ENCODE results near the gene KATNB1.
"Not testable (repeated sequence)": the region's sequence is repeated elsewhere in the genome, so short reads cannot be mapped to it uniquely, and the experiment has no call there.

KATNB1 gene

GRCh38 chr16:57708168-57708567 is 27.4 kb upstream of the KATNB1 start:
- Mint-ChIP-seq H3K27me3 (peaks cover 10% of the 10 kb centered on the region), H3K27ac (no peak overlapping the region), H3K36me3 (ENCODE audit: low read depth) (no peaks in the 10 kb centered on the region), H3K4me3 (no peak overlapping the region), H3K4me1 (ENCODE audit: low read depth) (no peaks in the 10 kb centered on the region), H3K9me3 (no peaks in the 10 kb centered on the region)
- intact Hi-C loops (cut with micrococcal nuclease), result no loop called here

- Mint-ChIP-seq H3K9me3 (no peaks in the 10 kb centered on the region), H3K4me3 (no peak overlapping the region), H3K36me3 (ENCODE audit: low read depth) (no peaks in the 10 kb centered on the region), H3K27ac (no peak overlapping the region), H3K4me1 (ENCODE audit: low read depth) (no peaks in the 10 kb centered on the region), H3K27me3 (peaks cover 8% of the 10 kb centered on the region)
- intact Hi-C loops (cut with micrococcal nuclease), result no loop called here
Measured at GRCh38 chr16:57709663-57710062, 25.9 kb upstream of the KATNB1 start.

GRCh38 chr16:57711346-57711745 is 24.2 kb upstream of the KATNB1 start:
- no peaks in the 10 kb centered on the region for H3K4me1 Mint-ChIP-seq (ENCODE audit: low read depth)
- no peak overlapping the region for H3K4me3 Mint-ChIP-seq
- peaks cover 2% of the 10 kb centered on the region for H3K27me3 Mint-ChIP-seq
- no peak overlapping the region for H3K27ac Mint-ChIP-seq
- intact Hi-C loops (cut with micrococcal nuclease), result no loop called here
- no peaks in the 10 kb centered on the region for H3K36me3 Mint-ChIP-seq (ENCODE audit: low read depth)
- H3K9me3 Mint-ChIP-seq, result no peaks in the 10 kb centered on the region

- Mint-ChIP-seq H3K4me1 (ENCODE audit: low read depth) (no peaks in the 10 kb centered on the region), H3K36me3 (ENCODE audit: low read depth) (no peaks in the 10 kb centered on the region), H3K27ac (no peak overlapping the region), H3K4me3 (no peak overlapping the region), H3K9me3 (no peaks in the 10 kb centered on the region), H3K27me3 (peaks cover 2% of the 10 kb centered on the region)
- intact Hi-C loops (cut with micrococcal nuclease), result no loop called here
Measured at GRCh38 chr16:57711993-57712392, 23.6 kb upstream of the KATNB1 start.

- H3K4me3 Mint-ChIP-seq; intact Hi-C loops (cut with micrococcal nuclease); H3K36me3 Mint-ChIP-seq (ENCODE audit: low read depth); H3K9me3 Mint-ChIP-seq; H3K4me1 Mint-ChIP-seq (ENCODE audit: low read depth); H3K27me3 Mint-ChIP-seq; H3K27ac Mint-ChIP-seq: not testable (repeated sequence)
Measured at GRCh38 chr16:57712569-57712968, 23.0 kb upstream of the KATNB1 start.

GRCh38 chr16:57713596-57713995 is 22.0 kb upstream of the KATNB1 start:
- H3K4me3 Mint-ChIP-seq, result no peak overlapping the region
- H3K4me1 Mint-ChIP-seq (ENCODE audit: low read depth), result no peaks in the 10 kb centered on the region
- H3K27ac Mint-ChIP-seq, result no peak overlapping the region
- H3K9me3 Mint-ChIP-seq, result no peaks in the 10 kb centered on the region
- intact Hi-C loops (cut with micrococcal nuclease), result no loop called here
- H3K36me3 Mint-ChIP-seq (ENCODE audit: low read depth), result no peaks in the 10 kb centered on the region
- H3K27me3 Mint-ChIP-seq, result peaks cover 2% of the 10 kb centered on the region

- Mint-ChIP-seq H3K4me3 (no peak overlapping the region), H3K27me3 (peaks cover 2% of the 10 kb centered on the region)
Measured at GRCh38 chr16:57714047-57714446, 21.5 kb upstream of the KATNB1 start.

GRCh38 chr16:57720142-57720575 is 15.4 kb upstream of the KATNB1 start:
- no peaks in the 10 kb centered on the region for H3K9me3 Mint-ChIP-seq
- no peaks in the 10 kb centered on the region for H3K27me3 Mint-ChIP-seq
- intact Hi-C loops (cut with micrococcal nuclease), result loop anchor here (1.0 to 5.0 kb wide), 3 partner anchors 71 to 143 kb away; no protein-coding TSS in a partner anchor
- no peaks in the 10 kb centered on the region for H3K4me1 Mint-ChIP-seq (ENCODE audit: low read depth)
- H3K36me3 Mint-ChIP-seq (ENCODE audit: low read depth), result no peaks in the 10 kb centered on the region
- H3K4me3 Mint-ChIP-seq, result no peak overlapping the region
- no peak overlapping the region for H3K27ac Mint-ChIP-seq

More at GRCh38 chr16:57714047-57714446, 21.5 kb upstream of the KATNB1 start:
- no peaks in the 10 kb centered on the region for H3K36me3 Mint-ChIP-seq (ENCODE audit: low read depth)
- no peaks in the 10 kb centered on the region for H3K4me1 Mint-ChIP-seq (ENCODE audit: low read depth)
- intact Hi-C loops (cut with micrococcal nuclease), result no loop called here
- no peaks in the 10 kb centered on the region for H3K9me3 Mint-ChIP-seq
- H3K27ac Mint-ChIP-seq, result no peak overlapping the region

- Mint-ChIP-seq H3K27me3 (no peaks in the 10 kb centered on the region), H3K27ac (no peak overlapping the region), H3K36me3 (ENCODE audit: low read depth) (no peaks in the 10 kb centered on the region), H3K4me1 (ENCODE audit: low read depth) (no peaks in the 10 kb centered on the region), H3K9me3 (no peaks in the 10 kb centered on the region), H3K4me3 (no peak overlapping the region)
- intact Hi-C loops (cut with micrococcal nuclease), result loop anchor here (2.0 to 5.0 kb wide), 2 partner anchors 129 to 145 kb away; no protein-coding TSS in a partner anchor
Measured at GRCh38 chr16:57721356-57722209, 14.0 kb upstream of the KATNB1 start.

- H3K9me3 Mint-ChIP-seq, result no peaks in the 10 kb centered on the region
- H3K4me3 Mint-ChIP-seq, result no peak overlapping the region
- H3K4me1 Mint-ChIP-seq (ENCODE audit: low read depth), result no peaks in the 10 kb centered on the region
- intact Hi-C loops (cut with micrococcal nuclease), result loop anchor here (5.0 kb wide), 1 partner anchor 130 kb away; no protein-coding TSS in a partner anchor
- no peak overlapping the region for H3K27ac Mint-ChIP-seq
- no peaks in the 10 kb centered on the region for H3K27me3 Mint-ChIP-seq
- no peaks in the 10 kb centered on the region for H3K36me3 Mint-ChIP-seq (ENCODE audit: low read depth)
Measured at GRCh38 chr16:57722210-57722499, 13.4 kb upstream of the KATNB1 start.

GRCh38 chr16:57722651-57723050 is 12.9 kb upstream of the KATNB1 start:
- no peak overlapping the region for H3K4me3 Mint-ChIP-seq
- intact Hi-C loops (cut with micrococcal nuclease), result loop anchor here (5.0 kb wide), 1 partner anchor 130 kb away; no protein-coding TSS in a partner anchor
- H3K4me1 Mint-ChIP-seq (ENCODE audit: low read depth), result no peaks in the 10 kb centered on the region
- no peaks in the 10 kb centered on the region for H3K36me3 Mint-ChIP-seq (ENCODE audit: low read depth)
- H3K27me3 Mint-ChIP-seq, result no peaks in the 10 kb centered on the region
- no peaks in the 10 kb centered on the region for H3K9me3 Mint-ChIP-seq
- no peak overlapping the region for H3K27ac Mint-ChIP-seq

- Mint-ChIP-seq H3K27ac (no peak overlapping the region), H3K4me3 (no peak overlapping the region), H3K27me3 (no peaks in the 10 kb centered on the region), H3K4me1 (ENCODE audit: low read depth) (no peaks in the 10 kb centered on the region), H3K9me3 (no peaks in the 10 kb centered on the region), H3K36me3 (ENCODE audit: low read depth) (no peaks in the 10 kb centered on the region)
- intact Hi-C loops (cut with micrococcal nuclease), result loop anchor here (5.0 kb wide), 1 partner anchor 131 kb away; no protein-coding TSS in a partner anchor
Measured at GRCh38 chr16:57723170-57723569, 12.4 kb upstream of the KATNB1 start.

GRCh38 chr16:57724531-57724930 is 11.0 kb upstream of the KATNB1 start:
- H3K36me3 Mint-ChIP-seq (ENCODE audit: low read depth), result no peaks in the 10 kb centered on the region
- no peak overlapping the region for H3K4me3 Mint-ChIP-seq
- no peaks in the 10 kb centered on the region for H3K4me1 Mint-ChIP-seq (ENCODE audit: low read depth)
- peaks cover 9% of the 10 kb centered on the region for H3K9me3 Mint-ChIP-seq
- H3K27ac Mint-ChIP-seq, result no peak overlapping the region
- intact Hi-C loops (cut with micrococcal nuclease), result loop anchor here (5.0 kb wide), 1 partner anchor 132 kb away; no protein-coding TSS in a partner anchor
- no peaks in the 10 kb centered on the region for H3K27me3 Mint-ChIP-seq

GRCh38 chr16:57725151-57725550 is 10.4 kb upstream of the KATNB1 start:
- no peaks in the 10 kb centered on the region for H3K4me1 Mint-ChIP-seq (ENCODE audit: low read depth)
- intact Hi-C loops (cut with micrococcal nuclease), result no loop called here
- H3K27ac Mint-ChIP-seq, result no peak overlapping the region
- H3K27me3 Mint-ChIP-seq, result no peaks in the 10 kb centered on the region
- peaks cover 10% of the 10 kb centered on the region for H3K9me3 Mint-ChIP-seq
- H3K36me3 Mint-ChIP-seq (ENCODE audit: low read depth), result no peaks in the 10 kb centered on the region
- H3K4me3 Mint-ChIP-seq, result no peak overlapping the region

GRCh38 chr16:57725554-57725953 is 10.0 kb upstream of the KATNB1 start:
- H3K27ac Mint-ChIP-seq, result no peak overlapping the region
- no peaks in the 10 kb centered on the region for H3K36me3 Mint-ChIP-seq (ENCODE audit: low read depth)
- peaks cover 10% of the 10 kb centered on the region for H3K9me3 Mint-ChIP-seq
- intact Hi-C loops (cut with micrococcal nuclease), result no loop called here
- no peaks in the 10 kb centered on the region for H3K4me1 Mint-ChIP-seq (ENCODE audit: low read depth)
- no peak overlapping the region for H3K4me3 Mint-ChIP-seq
- no peaks in the 10 kb centered on the region for H3K27me3 Mint-ChIP-seq
